ENCODE measurements around the gene RAF1.

DNA sequence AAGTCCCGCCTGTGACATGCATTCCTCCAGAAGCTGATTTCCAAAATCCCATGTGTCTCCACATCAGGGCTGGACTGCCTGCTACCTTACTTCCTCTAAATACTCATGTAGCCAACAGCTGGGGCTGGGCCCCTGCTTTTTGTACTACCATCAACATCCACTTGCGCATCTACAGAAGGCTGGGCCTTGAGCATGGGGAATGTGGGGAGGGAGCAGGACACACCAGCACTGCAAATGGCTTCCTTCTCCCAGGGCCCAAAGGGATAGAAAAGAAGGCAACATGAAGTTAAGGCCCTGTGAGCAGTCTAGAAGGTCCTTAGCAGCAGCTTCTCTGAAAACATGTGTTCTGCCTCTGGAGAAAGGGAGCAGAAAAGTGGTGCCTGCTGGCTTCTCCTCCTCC, 79.8 kb downstream of the RAF1 start:
- TF ChIP-seq CTCF (IDR thresholded peaks at IDR 0.05) (no peak), POLR2A (IDR thresholded peaks at IDR 0.05) (no peak)

Measured in uterus (tissue), 2 donors.